GM23338 (cell line): ENCODE data around the gene SCFD2.

ENCODE experiments used
- CREB1 ChIP-seq: fragments of 250-450 bp; sonication (Bioruptor Pico); IDR thresholded peaks from 2 replicates; pipeline ENCODE4 v1.5.0; 2020; ENCODE audit warnings: low read depth, mild to moderate bottlenecking, moderate library complexity
- CTCF ChIP-seq, 2 experiments: fragments of 200-600 bp in 1 of 2; sonication (generic) in 1 of 2; conservative IDR thresholded peaks; 2 replicates each; pipeline versions ENCODE4 v1.5.1 to v1.6.1; 2016 to 2017; ENCODE audit warnings: antibody characterized with exemption in 2 of 2, low read depth in 2 of 2, mild to moderate bottlenecking in 2 of 2, moderate library complexity in 1 of 2
- EZH2 ChIP-seq: fragments of 200-600 bp; sonication (generic); IDR thresholded peaks from one replicate; pipeline ENCODE4 v1.8.0; 2017; ENCODE audit warnings: antibody characterized with exemption, mild to moderate bottlenecking, low read depth; ENCODE audit not compliant: unreplicated experiment
- EZH2phosphoT487 ChIP-seq: fragments of 200-600 bp; sonication (generic); IDR thresholded peaks from one replicate; pipeline ENCODE4 v1.8.1; 2018; ENCODE audit warnings: antibody characterized with exemption; ENCODE audit not compliant: unreplicated experiment
- JUNB ChIP-seq: IDR thresholded peaks from one replicate; pipeline ENCODE4 v1.6.1; 2016; ENCODE audit warnings: antibody characterized with exemption; ENCODE audit not compliant: unreplicated experiment
- NANOG ChIP-seq: IDR thresholded peaks from 2 replicates; pipeline ENCODE4 v1.6.1; 2016; ENCODE audit warnings: antibody characterized with exemption, borderline replicate concordance
- POLR2AphosphoS5 ChIP-seq: IDR thresholded peaks from 2 replicates; pipeline ENCODE4 v1.6.1; 2016; ENCODE audit warnings: antibody characterized with exemption, low read depth
- REST ChIP-seq: IDR thresholded peaks from one replicate; pipeline ENCODE4 v1.6.1; 2018; ENCODE audit warnings: antibody characterized with exemption; ENCODE audit not compliant: unreplicated experiment
- STAT1 ChIP-seq: IDR thresholded peaks from one replicate; pipeline ENCODE4 v1.6.1; 2016; ENCODE audit warnings: antibody characterized with exemption; ENCODE audit not compliant: unreplicated experiment
- ZNF114 ChIP-seq: fragments of 250-450 bp; sonication (Bioruptor Pico); IDR thresholded peaks from 2 replicates; pipeline ENCODE4 v1.5.0; 2020; ENCODE audit warnings: mild to moderate bottlenecking, moderate library complexity
- ZNF331 ChIP-seq: fragments of 250-450 bp; sonication (Bioruptor Pico); IDR thresholded peaks from 2 replicates; pipeline ENCODE4 v1.5.0; 2020; ENCODE audit warnings: low read depth, mild to moderate bottlenecking, moderate library complexity
- TF ChIP-seq, protein P1 (sequence below): IDR thresholded peaks from 2 replicates; pipeline ENCODE4 v1.6.1; 2016; ENCODE audit warnings: antibody characterized with exemption

- no peak for TF ChIP-seq CTCF (conservative IDR thresholded peaks at IDR 0.05; ENCODE audit: low read depth in 2 of 2)
- TF ChIP-seq REST: no peak
- no peak for TF ChIP-seq EZH2
- no peak for TF ChIP-seq POLR2AphosphoS5
- no peak for TF ChIP-seq EZH2phosphoT487
- TF ChIP-seq CREB1 (CRISPR knock-in tag): no peak
- no peak for TF ChIP-seq JUNB
- TF ChIP-seq NANOG: no peak
- TF ChIP-seq ZNF114 (CRISPR knock-in tag): no peak
- TF ChIP-seq, protein P1, sequence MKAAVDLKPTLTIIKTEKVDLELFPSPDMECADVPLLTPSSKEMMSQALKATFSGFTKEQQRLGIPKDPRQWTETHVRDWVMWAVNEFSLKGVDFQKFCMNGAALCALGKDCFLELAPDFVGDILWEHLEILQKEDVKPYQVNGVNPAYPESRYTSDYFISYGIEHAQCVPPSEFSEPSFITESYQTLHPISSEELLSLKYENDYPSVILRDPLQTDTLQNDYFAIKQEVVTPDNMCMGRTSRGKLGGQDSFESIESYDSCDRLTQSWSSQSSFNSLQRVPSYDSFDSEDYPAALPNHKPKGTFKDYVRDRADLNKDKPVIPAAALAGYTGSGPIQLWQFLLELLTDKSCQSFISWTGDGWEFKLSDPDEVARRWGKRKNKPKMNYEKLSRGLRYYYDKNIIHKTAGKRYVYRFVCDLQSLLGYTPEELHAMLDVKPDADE: no peak
- no peak for TF ChIP-seq ZNF331
- TF ChIP-seq STAT1: no peak
Observed at GRCh38 chr4:53098681-53099121, 267.2 kb downstream of the SCFD2 start.
